Gastroesophageal sphincter (tissue), 3 donors: ENCODE results near the gene RAD9B.

ENCODE experiments used
- POLR2AphosphoS5 ChIP-seq: sonication (generic); formaldehyde crosslinking; IDR thresholded peaks from one replicate; pipeline ENCODE4 v1.6.1; 2017; ENCODE audit warnings: antibody characterized with exemption
- TF ChIP-seq, protein P1 (sequence below), 4 experiments: fragments of 200-600 bp in 2 of 4; fragments of 450-650 bp in 2 of 4; sonication (generic) in 1 of 4; IDR thresholded peaks; one replicate each; pipeline ENCODE4 v1.5.1; 2017 to 2019; ENCODE audit warnings: antibody characterized with exemption in 4 of 4, mild to moderate bottlenecking in 2 of 4, moderate library complexity in 2 of 4

GRCh38 chr12:110530511-110530910, 28.4 kb downstream of the RAD9B start:
- TF ChIP-seq, protein P1, sequence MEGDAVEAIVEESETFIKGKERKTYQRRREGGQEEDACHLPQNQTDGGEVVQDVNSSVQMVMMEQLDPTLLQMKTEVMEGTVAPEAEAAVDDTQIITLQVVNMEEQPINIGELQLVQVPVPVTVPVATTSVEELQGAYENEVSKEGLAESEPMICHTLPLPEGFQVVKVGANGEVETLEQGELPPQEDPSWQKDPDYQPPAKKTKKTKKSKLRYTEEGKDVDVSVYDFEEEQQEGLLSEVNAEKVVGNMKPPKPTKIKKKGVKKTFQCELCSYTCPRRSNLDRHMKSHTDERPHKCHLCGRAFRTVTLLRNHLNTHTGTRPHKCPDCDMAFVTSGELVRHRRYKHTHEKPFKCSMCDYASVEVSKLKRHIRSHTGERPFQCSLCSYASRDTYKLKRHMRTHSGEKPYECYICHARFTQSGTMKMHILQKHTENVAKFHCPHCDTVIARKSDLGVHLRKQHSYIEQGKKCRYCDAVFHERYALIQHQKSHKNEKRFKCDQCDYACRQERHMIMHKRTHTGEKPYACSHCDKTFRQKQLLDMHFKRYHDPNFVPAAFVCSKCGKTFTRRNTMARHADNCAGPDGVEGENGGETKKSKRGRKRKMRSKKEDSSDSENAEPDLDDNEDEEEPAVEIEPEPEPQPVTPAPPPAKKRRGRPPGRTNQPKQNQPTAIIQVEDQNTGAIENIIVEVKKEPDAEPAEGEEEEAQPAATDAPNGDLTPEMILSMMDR (IDR thresholded peaks at IDR 0.05): no peak
- no peak for TF ChIP-seq POLR2AphosphoS5
